ENCODE results near the gene NRXN3. TPM values are rescaled to one million over a fixed set of nuclear protein-coding genes. Genes with fewer than 3 reads are reported as not detected.

The NRXN3 gene
- polyA plus RNA-seq, 1 experiment: 7.0 TPM

- Histone ChIP-seq H3K4me3 (ENCODE audit: low read depth, low read length) (no peak overlapping the region), H3K27me3 (ENCODE audit: control insufficient read depth, insufficient read depth, low read length) (no peaks in the 10 kb centered on the region), H3K36me3 (ENCODE audit: control insufficient read depth, insufficient read depth, low read length) (no peaks in the 10 kb centered on the region)
- TF ChIP-seq CTCF (IDR thresholded peaks at IDR 0.05; ENCODE audit: insufficient read depth, low read depth, low read length): no peak
- DNase-seq (ENCODE audit: low read depth): no peak
- POLR2A ChIA-PET: no interaction called here
- CTCF ChIA-PET: no interaction called here
Measured at GRCh38 chr14:79294499-79294898, 1124.3 kb downstream of the NRXN3 start.

- ChIA-PET POLR2A (no interaction called here), CTCF (no interaction called here)
- H3K4me3 ChIP-seq (ENCODE audit: low read depth, low read length): no peak overlapping the region
- H3K36me3 ChIP-seq (ENCODE audit: control insufficient read depth, insufficient read depth, low read length): no peaks in the 10 kb centered on the region
- H3K27me3 ChIP-seq (ENCODE audit: control insufficient read depth, insufficient read depth, low read length): no peaks in the 10 kb centered on the region
- TF ChIP-seq CTCF (IDR thresholded peaks at IDR 0.05; ENCODE audit: insufficient read depth, low read depth, low read length): no peak
- DNase-seq (ENCODE audit: low read depth): no peak
Measured at GRCh38 chr14:79295385-79295784, 1125.2 kb downstream of the NRXN3 start.

- CTCF ChIA-PET: no interaction called here
- no peaks in the 10 kb centered on the region for H3K27me3 ChIP-seq (ENCODE audit: control insufficient read depth, insufficient read depth, low read length)
- TF ChIP-seq CTCF (IDR thresholded peaks at IDR 0.05; ENCODE audit: insufficient read depth, low read depth, low read length): no peak
- POLR2A ChIA-PET: no interaction called here
- DNase-seq (ENCODE audit: low read depth): no peak
- H3K36me3 ChIP-seq (ENCODE audit: control insufficient read depth, insufficient read depth, low read length): no peaks in the 10 kb centered on the region
- no peak overlapping the region for H3K4me3 ChIP-seq (ENCODE audit: low read depth, low read length)
Measured at GRCh38 chr14:79298373-79298772, 1128.2 kb downstream of the NRXN3 start.

DNA sequence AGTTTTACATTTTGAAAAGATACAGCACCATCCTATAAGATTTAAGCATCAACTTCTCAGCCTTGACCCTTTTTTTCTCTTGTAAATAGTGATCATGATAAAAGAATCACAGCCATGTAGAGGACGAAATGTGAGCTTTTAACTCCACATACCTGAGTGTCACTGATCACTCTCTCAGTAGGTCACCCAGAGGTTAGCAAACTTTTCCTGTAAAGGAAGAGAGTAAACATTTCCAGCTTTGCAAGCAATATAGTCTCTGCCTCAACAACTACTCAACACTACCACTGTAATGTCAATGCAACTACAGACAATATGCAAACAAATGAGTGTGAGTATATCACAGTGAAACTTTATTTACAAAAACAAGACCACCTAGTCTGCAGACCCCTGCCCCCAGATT lies 1129.0 kb downstream of the NRXN3 start:
- Histone ChIP-seq H3K27me3 (ENCODE audit: control insufficient read depth, insufficient read depth, low read length) (no peaks in the 10 kb centered on the region), H3K36me3 (ENCODE audit: control insufficient read depth, insufficient read depth, low read length) (no peaks in the 10 kb centered on the region), H3K4me3 (ENCODE audit: low read depth, low read length) (no peak overlapping the region)
- TF ChIP-seq CTCF (IDR thresholded peaks at IDR 0.05; ENCODE audit: insufficient read depth, low read depth, low read length): no peak
- no peak for DNase-seq (ENCODE audit: low read depth)
- CTCF ChIA-PET: no interaction called here
- POLR2A ChIA-PET: no interaction called here

DNA sequence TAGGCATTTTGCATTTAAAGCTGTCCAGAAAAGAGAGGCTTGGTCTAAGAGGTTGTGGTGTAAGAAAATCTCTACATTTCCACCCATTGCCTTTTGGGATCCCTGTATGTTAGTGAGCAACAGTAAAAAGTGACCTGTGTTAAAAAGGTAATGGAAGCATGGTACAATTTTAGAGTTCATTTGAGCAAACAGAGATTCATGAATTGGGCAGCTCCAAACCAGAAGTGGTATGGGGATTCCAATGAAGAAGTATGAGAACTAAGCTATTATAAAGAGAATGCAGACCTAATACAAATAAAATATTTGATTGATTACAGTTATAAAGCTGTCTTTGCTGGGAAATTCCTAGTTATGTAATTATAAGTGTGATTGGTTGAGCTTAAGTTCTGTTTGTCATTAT lies 1134.1 kb downstream of the NRXN3 start:
- CTCF ChIA-PET: no interaction called here
- no peaks in the 10 kb centered on the region for H3K27me3 ChIP-seq (ENCODE audit: control insufficient read depth, insufficient read depth, low read length)
- POLR2A ChIA-PET: no interaction called here
- H3K36me3 ChIP-seq (ENCODE audit: control insufficient read depth, insufficient read depth, low read length): no peaks in the 10 kb centered on the region
- H3K4me3 ChIP-seq (ENCODE audit: low read depth, low read length): no peak overlapping the region
- no peak for TF ChIP-seq CTCF (IDR thresholded peaks at IDR 0.05; ENCODE audit: insufficient read depth, low read depth, low read length)
- no peak for DNase-seq (ENCODE audit: low read depth)

Measured in BJ (cell line).